Measurements from ENCODE around the gene PFDN1.

The PFDN1 gene

DNA sequence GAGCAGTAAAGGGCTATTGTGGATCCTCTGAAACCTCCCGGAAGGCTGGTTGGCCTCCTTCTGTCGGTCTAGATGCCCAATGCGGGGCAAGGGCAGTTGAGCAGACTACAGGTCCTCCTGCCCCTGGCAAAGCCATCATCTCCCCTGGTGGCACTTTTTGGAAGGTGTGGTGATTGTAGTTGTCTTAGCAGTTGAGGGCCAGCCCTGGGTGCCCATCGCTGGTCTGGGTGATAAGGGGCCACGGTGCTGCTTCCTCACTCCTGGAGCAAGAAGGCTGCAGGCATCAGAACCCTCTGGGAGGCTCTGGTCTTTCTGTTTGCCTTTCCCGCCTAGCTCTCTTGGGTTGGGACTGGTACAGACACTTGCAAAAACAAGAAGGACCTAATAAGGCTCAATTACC lies 64.1 kb downstream of the PFDN1 start:
- no peak for DNase-seq (ENCODE audit: low read depth)

- DNase-seq (ENCODE audit: low read depth) = no peak
Measured at GRCh38 chr5:140236891-140237598, 65.9 kb downstream of the PFDN1 start.

DNA sequence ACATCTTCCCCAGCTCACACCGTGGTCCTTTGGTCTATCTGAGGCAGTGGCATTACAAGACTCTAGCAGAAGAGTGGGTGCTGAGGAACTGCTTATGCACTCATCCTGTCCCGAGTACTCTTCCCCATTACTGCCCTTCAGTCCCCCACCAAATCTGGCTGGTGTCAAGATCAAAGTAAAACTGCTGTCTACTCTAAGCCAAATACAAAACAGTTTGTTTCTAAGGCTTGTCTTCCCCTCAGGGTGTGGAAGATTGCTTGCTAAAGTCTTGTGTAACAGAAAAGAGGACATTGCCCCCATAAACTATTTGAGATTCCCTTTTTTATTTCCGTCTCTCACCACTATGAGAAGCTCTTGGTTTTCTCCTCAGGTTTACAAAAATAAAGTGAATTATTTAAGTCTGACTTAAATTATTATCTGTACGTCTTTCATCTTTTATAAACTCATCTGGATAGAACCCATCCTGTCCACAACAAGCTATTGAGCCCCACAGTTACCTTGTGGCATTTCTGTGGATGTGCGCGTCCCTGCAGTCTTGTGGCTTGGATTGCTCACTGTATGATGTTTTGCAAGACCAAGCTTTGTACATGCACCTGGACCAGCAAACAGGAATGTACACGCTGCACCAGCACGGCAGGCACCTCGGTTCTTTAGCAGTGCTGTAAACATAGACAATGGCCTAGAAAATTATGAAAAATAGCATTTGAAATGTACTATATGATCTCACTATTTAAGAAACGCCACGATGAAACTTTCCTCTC lies 66.9 kb downstream of the PFDN1 start:
- no peak for DNase-seq (ENCODE audit: low read depth)

DNA sequence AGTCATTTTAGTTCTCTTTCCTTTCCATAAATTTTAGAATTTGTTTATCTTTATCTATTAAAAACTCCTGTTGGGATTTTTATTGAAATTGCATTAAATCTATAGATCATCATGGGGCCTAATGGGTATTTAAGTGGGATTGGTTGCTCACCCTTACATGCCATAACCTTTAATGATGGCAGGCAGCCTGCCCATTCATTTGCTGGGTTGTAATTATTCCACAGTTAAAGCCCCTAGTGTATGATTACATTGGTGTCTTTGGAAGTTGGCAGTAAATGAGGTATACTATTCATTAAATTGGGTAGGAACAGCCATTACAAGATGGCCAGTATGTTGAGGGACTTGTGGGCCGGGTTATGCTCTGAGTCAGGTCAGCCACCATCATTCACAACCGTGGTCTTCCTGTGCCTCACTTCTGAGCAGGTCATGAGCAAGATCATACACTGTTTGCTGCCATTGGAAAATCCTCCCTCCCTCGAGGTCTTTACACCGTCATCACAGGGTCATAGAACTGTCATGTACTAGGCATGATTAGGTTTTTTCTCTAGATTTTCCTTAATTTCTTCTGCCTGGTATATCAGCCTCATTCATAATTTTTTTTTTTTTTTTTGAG lies 68.4 kb downstream of the PFDN1 start:
- no peak for DNase-seq (ENCODE audit: low read depth)

GRCh38 chr5:140232731-140233130 lies 70.2 kb downstream of the PFDN1 start:
- no peak for DNase-seq (ENCODE audit: low read depth)

DNA sequence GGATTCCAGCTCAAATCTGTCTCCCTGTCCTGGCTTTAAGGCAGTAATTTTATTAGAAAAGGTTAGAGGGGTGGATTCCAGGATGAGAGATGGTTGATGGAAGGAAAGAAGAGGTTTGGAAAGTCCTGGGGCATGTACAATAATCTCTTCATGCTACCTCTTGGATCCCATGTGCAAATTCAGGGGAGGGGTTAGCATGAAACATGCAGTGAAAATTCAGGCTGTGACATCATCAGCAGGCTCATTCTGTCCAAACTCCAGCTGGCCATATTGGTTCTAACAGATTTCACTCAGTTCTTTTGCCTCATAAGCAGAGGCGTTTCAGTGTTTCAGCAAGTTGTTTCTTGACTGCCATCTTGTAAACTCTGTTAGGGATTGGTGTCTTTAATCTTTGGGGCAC lies 72.5 kb downstream of the PFDN1 start:
- no peak for DNase-seq (ENCODE audit: low read depth)

- DNase-seq (ENCODE audit: low read depth) = no peak
Measured at GRCh38 chr5:140228364-140228837, 74.5 kb downstream of the PFDN1 start.

- DNase-seq (ENCODE audit: low read depth) = no peak
Measured at GRCh38 chr5:140227046-140227445, 75.9 kb downstream of the PFDN1 start.

DNA sequence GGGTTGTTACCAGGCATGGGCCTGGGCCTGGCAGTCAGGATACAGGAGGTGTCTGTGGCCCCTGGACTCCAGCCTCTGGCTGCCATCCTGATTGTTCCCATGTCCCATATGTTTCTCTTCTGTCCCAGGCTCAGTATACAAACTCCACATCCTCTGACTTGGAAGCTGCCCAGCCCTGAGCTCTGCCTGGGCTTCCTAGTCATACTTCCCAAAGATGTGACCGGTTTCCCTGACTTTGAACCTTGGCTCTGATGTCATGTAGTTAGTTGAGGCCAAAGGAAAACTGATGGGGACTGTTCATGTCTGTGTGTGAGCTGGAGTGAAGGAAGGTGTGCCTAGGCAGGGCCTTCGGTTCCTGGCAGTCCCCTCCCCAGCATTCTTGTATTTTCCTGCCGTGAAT lies 77.5 kb downstream of the PFDN1 start:
- no peak for DNase-seq (ENCODE audit: low read depth)

- no peak for DNase-seq (ENCODE audit: low read depth)
Measured at GRCh38 chr5:140224658-140225057, 78.2 kb downstream of the PFDN1 start.

DNA sequence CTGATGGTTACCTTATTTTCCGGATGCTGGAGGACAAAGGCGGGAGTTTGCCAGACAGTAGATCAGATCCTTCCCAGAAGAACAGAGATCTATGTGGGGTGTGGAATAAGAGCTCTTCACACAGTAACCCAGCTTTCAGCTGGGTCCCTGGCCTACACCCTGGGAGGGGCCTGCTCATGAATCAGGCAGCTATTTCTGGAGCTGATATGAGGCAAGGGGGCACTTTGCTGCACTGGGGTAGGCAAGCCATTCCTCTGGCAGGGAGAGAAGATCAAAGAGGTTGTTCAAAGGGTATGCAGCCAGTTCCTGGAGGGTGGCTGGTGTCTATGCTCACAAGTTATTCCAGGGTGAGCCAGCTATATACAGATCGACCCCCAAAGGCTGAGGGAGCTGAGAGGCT lies 79.3 kb downstream of the PFDN1 start:
- DNase-seq (ENCODE audit: low read depth) = no peak

DNA sequence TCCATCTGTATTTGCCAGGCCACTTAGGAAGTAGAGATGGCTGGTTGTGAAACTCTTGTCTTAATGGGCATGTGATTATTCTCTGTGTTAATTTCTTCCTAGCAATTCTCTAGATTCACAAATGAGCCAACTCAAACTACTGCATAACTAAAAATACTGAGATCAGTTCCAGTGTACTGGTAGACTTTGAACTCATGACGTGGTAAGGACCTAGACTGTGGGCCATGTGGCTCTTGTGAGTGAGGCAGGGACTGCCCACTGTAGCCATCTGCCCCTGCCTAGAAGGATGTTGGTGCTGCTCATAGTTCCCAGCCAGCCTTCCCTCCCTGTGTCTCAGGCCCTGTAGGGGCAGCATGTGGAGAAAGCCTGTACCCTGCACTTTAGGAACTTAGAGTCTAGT lies 80.5 kb downstream of the PFDN1 start:
- DNase-seq (ENCODE audit: low read depth) = no peak

GRCh38 chr5:140221697-140222223 lies 81.1 kb downstream of the PFDN1 start:
- no peak for DNase-seq (ENCODE audit: low read depth)

DNA sequence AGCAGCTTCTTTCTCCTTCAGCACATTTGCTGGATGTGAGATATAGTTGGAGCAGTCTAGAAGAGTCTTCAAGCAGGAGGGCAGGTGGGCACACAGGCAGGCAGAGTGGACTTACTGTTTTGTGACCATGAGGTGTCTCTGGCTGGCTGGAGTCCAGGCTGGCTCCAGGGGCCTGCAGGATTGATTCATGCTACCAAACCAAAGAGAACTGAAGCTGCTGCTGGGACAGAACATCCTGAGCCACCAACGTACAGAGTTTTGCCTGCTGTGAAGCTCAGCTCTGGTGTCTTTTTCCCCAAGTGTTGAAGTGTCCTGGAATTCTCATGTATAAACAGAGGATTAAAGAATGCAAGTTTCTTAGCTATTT lies 82.2 kb downstream of the PFDN1 start:
- no peak for DNase-seq (ENCODE audit: low read depth)

- no peak for DNase-seq (ENCODE audit: low read depth)
Measured at GRCh38 chr5:140220032-140220697, 82.7 kb downstream of the PFDN1 start.

DNA sequence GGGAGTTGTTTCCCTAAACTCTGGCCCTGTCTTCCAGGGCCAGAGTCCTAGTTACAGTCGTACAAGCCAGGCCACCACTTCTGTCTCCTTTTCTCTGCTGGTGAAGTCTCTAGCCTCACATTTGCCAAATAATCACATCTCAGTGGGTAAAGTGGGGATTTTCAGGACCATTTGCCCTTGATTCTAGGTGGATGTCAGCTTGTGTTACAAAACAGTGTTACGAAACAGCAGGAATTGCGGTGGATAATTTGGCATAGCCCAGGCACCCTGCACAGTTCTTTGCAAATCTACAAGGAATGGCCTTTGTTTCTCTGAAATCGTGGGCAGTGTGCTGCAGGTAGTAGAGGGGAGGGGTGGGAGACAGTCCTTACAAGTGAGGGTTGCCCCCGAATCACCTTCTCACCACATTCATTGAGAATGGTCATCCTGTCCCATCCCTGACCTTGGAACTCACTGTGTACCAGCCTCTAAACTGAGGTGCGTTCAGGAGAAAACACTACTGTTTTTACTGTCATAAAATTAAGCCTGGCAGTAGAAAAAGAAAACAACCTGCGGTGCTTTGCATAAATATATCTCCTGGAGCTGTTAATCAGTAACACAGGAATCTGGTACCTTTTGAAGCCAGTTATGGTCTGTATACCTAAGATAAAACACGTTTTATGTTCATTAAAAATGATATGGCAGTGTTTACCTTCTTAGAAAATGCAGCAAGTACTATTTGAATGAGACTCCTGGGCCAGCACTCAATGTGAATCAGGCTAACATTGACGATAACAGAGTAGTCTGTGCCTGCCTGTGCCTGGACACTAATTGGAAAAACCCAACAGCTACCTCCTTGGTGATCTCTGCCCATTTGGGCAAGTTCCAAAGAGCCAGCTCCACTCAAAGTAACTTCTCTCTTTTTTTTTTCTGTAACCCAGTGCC lies 83.6 kb downstream of the PFDN1 start:
- no peak for DNase-seq (ENCODE audit: low read depth)

- DNase-seq (ENCODE audit: low read depth) = no peak
Measured at GRCh38 chr5:140217299-140218026, 85.4 kb downstream of the PFDN1 start.

GRCh38 chr5:140216478-140217074 lies 86.3 kb downstream of the PFDN1 start:
- DNase-seq (ENCODE audit: low read depth) = no peak

- DNase-seq (ENCODE audit: low read depth) = no peak
Measured at GRCh38 chr5:140215276-140215675, 87.6 kb downstream of the PFDN1 start.

DNA sequence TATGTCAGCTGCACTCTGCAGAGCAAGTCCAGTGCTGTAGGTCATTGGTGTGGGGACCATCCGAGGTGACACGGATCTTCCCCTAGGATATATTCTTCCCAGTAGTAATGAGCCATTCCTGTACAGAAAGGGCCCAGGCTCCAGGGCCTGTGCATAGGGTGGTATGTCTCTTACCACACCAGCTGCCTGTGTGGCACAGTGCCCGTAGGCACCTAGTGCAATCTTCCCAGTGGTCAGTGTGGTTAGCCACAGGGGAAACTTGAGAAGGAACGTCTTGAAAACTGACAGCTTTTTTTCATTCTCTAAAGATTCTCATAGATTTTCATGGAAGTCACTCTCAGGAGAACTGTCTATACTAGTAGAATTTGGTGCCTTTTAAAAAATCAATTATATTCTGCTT lies 88.1 kb downstream of the PFDN1 start:
- no peak for DNase-seq (ENCODE audit: low read depth)
